GM21786 (cell line): ENCODE data around the gene RPL29.
"Not testable (repeated sequence)": the region's sequence is repeated elsewhere in the genome, so short reads cannot be mapped to it uniquely, and the experiment has no call there.

ENCODE experiments used
- ATAC-seq: cut with Tn5 transposase; IDR thresholded peaks from one replicate; pipeline ENCODE4 v1.9.1; 2021; ENCODE audit not compliant: unreplicated experiment

Gene RPL29

GRCh38 chr3:52006017-52006819 lies 10.5 kb upstream of the RPL29 start:
- ATAC-seq = no peak

DNA sequence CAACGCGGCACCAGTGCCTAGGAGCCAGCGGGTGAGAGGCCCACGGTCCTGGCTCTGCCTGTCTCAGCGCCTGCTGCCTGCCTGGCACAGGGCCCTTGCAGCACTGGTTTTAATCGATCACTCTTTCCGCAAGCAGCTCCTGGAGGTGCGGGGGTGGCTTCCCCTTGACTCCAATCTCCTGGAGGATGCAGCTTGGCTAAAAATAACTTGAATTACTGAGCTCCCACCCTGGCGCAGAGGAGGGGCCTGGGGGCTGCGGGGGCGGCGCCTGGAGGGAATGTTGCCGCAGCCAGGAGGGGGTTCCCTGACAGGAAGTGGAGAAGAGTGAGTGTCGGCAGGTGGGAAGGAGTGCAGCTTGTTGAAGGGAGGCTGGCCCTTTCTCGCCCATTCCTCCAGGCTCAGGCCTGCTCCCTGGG lies 9.9 kb upstream of the RPL29 start:
- ATAC-seq = no peak

DNA sequence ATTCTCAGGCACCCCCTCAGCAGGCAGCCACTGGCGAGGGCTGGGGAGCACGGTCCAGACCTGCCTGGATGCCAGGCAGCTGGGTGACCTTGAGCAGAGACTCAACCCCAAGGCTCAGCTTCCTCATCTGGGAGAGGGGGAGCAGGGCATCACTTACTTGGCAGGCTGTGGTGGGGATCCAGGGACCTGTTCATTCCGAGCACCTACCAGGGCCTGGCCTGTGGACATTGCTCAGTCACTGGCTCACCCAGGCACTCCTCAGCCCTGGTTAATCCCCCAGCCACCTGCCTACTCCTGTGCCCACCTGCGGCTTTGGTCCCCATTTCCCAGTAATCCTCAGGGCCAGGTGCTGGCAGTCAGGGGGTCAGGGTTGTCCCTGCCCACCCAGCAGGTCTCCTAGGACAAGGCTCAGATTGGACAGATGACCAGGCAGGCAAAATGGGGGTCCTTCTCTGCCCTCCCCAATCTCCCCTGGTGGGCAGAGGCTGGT lies 9.3 kb upstream of the RPL29 start:
- ATAC-seq = no peak

DNA sequence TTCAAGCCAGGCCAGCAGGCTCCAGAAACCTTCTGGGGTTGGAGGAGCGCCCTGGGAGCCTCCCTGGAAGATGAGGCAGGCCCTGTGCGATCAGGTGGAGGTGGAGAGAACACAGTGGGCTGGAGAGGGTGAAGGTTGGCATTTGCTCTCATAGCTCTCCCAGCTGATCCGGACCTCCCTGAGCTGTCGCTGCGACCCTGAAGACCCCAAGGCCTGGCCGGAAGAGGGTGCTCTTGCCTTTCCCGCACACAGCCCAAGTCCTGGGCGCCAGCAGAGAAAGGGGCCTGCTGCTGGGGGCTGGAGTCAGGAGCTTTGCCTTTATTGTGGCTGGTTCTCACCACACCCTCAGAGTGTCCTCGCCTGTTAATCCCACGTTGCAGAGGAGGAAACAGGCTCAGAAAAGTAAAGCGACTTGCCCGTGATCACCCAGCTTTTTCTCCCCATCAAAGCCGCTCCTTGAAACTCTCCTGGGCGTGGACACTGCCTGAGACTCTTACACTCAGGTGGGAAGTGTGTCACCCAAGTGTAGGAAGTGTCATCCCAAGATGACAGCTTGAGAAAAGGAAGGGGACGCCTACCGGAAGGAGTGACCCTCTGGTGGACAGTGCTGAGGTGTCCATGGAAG lies 8.6 kb upstream of the RPL29 start:
- no peak for ATAC-seq

DNA sequence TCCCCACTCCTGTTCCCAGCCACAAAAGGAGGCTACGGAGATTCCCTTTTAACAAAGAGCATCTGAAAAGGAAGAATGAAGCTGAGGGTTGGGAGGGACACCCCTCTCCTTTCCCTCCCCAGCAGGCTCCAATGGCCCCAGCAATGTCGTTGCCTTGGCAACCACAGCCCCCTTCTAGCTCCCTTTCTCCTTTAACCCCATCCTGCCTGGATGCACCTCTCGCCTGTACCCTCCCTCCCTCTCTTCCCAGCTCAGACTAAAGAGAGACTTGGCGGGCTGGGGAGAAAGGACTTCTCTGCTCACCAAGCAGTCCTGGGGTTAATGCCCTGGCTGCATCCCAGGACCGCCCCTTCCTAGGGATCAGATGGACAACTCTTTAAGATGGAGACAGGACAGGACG lies 7.1 kb upstream of the RPL29 start:
- ATAC-seq = no peak

DNA sequence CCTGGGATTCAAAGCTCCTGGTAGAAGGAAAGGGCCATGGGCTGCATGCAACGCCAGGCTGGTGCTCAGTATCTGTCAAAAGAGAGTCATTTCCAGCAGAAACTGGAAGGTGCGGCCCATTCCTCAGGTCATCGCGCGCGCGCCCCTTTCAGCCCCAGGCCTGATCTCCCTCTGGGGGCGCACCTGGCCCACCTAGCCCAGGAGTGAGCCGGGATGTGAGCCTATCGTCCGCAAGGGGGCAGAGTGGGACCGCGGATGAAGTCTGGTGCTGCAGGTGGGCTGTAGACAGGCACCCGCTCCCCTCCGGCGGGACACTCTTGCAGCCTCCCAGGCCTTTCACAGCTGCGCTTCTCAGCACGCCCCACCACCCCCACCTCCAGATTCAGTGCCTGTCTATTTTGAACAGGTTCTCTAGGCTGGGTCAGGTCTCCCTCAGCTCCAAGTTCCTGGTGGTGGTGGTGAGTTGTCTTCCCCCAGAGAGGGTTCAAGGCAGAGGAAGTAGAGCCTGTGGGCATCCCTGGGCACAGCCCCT lies 5.8 kb upstream of the RPL29 start:
- ATAC-seq = peak; percentile 76

- ATAC-seq = no peak
Observed at GRCh38 chr3:51999846-52000245, 4.2 kb upstream of the RPL29 start.

- ATAC-seq = no peak
Observed at GRCh38 chr3:51998774-51999173, 3.1 kb upstream of the RPL29 start.

DNA sequence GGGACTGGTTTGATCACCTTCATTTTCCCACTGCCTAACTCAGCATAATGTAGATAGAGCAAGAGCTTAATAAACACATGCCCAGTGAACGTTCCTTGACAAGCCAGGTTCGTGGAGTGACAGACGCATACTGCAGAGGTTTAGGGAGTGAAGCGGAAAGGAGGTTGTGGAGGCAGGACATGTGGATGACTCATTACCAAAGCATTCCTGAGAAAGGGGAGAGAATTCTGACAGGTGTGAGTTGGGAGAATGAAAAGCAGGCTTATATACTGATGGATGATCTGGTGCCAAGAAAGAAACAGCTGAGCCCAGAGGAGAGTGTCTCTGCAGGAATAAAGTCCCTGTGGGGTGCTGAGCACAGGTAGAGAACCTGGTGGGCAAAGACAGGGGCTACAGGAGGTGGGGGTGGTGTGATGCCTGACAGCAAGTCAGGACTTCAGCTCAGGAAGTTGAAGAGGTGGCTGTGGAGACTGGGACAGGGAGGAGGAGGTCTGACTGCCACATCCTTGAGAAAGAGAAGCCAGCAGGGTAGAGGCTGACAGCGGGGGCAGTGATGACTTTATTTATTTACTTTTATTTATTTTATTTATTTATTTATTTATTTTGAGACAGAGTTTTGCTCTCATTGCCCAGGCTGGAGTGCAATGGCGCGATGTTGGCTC lies 2.4 kb upstream of the RPL29 start:
- ATAC-seq = no peak

DNA sequence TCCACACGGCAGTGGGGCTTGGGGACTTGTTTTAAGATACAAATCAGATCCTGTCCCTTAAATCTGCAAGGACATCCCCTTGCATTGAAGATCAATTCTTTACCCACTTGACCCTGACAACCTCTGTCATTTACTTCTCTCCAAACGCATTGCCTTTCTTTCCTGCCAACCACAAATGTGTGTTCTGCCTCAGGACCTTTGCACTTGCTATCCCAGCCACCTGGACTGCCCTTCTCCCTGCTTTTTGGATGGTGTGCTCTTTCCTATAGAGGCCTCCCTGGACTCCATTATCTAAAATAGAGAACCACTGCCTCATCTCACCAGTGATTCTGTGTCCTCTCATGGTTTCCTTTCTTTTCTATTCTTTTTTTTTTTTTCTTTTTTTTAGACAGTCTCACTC lies 1.5 kb upstream of the RPL29 start:
- ATAC-seq = no peak

GRCh38 chr3:51994530-51994929 lies 1.2 kb downstream of the RPL29 start:
- no peak for ATAC-seq

DNA sequence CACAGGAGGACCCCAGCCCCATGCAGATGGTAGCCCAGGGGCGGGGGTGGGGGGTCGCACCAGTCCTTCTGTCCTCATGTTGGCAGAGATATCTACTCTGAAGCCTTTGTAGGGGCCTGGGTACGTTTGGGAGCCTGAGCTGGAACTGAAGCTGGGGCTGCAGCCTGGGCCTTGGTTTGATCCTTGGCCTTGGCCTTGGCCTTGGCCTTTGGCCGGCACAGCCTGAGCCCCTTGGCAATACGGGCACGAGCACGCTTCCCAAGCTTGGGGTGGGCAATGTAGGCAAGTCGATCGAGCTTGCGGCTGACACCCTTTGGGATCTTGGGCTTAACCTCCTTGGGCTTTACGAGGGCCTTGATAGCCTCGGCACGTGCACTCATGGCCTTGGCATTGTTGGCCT lies 2.0 kb downstream of the RPL29 start:
- ATAC-seq = not testable (repeated sequence)

DNA sequence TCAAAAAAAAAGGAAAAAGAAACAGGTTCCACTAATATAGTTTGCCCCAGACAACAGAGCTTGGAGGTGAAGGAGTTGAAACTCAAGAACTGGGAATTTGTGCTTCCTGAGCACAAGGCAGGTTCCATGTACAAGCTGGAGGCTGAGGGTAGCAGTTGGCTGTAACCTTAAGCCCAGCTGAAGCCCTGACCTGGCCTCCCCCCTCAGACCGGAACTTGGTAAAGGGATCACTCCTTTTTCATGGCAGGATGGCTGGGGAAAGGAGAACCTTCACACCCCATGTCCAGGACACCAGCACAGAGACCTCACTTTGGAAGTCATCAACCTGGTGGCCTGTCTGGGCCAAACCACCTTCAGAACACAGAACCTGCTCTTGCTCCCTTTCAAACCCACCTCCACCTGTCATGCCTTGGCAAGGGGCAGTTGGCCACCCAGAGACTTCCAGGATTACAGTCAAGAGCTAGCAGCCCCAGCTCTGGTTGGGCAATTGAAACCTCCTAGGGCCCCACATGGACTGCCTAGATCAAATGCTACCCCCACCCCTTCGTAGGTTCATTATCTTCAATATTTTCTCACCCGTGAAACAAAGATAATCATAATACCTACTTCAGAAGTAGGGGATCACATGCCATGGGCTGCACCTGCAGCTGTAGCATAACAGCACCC lies 3.5 kb downstream of the RPL29 start:
- ATAC-seq = no peak

DNA sequence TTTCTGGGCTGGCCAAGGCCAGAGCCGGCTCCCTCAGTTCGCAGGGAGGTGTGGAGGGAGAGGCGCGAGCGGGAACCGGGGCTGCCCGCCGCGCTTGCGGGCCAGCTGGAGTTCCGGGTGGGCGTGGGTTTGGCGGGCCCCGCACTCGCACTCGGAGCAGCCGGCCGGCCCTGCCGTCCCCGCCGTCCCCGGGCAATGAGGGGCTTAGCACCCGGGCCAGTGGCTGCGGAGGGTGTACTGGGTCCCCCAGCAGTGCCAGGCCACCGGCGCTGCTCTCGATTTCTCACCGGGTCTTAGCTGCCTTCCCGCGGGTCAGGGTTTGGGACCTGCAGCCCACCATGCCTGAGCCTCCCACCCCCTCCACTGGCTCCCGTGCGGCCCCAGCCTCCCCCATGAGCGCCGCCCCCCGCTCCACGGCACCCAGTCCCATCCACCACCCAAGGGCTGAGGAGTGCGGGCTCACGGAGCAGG lies 5.2 kb downstream of the RPL29 start:
- not testable (repeated sequence) for ATAC-seq

DNA sequence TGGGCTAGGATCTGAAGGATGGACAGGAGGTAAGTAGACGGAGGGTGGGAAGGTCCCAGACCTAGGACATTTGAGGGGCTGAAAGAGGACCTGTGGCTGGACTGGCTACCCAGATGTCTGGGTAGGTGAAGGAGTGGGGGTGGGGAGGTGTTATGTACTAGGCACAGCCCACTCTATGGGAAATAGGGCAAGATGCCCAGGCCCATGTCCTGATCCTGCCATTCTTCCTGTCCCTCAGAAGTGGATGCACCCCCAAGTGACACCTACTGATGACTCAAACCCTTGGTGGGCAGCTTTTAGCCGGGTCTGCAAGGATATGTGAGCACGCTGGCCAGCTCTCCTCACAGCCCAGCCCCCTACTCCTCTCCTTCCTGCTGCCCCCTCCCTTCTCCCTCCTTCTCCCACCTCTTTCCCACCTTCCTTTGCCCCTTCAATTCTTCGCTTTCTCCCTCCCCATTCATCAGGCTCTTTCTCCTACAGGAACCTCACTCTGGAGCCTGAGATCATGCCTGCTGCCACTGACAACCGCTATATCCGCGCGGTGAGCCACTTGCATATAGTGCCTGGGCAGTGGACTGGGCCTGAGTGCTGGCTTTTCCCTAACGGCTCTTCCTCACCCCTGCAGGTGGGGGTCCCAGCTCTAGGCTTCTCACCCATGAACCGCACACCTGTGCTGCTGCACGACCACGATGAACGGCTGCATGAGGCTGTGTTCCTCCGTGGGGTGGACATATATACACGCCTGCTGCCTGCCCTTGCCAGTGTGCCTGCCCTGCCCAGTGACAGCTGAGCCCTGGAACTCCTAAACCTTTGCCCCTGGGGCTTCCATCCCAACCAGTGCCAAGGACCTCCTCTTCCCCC lies 7.2 kb downstream of the RPL29 start:
- ATAC-seq = no peak

GRCh38 chr3:51987568-51987967 lies 8.1 kb downstream of the RPL29 start:
- no peak for ATAC-seq

DNA sequence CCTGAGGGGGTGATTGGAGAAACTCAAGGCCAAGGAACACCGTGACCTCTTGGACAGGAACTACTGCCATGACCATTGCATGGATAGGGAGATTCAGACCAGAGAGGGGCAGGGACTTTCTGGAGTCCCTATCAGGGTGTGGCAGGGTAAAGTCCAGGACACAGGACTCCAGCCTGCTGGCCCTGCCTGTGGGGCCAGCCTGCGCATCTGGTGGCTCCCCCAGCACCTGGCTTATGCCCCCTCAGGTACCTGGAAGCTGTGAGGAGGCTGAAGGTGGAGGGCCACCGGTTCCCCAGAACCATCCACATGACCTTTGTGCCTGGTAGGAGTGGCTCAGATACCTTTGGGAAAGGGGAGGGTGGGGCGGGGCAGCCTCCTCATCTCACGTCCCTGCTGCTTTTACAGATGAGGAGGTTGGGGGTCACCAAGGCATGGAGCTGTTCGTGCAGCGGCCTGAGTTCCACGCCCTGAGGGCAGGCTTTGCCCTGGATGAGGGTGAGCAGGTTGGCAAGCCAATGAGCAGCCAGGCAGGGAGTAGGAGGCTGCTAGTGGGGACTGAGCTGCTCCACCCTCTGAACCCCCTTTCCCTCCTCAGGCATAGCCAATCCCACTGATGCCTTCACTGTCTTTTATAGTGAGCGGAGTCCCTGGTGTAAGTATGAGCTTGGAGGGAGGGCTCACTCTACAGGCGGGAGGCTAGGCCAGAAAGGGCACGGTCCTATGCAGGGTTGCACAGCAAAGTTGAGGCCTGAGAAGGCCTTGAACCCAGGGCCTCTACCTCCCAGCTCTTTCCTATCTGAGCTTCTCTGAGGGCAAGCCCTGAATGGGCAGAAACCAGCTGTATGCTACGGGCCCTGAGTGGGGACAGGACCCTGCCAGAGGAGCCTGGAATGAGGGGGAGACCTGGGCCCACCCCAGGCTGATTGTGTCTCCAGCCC lies 9.4 kb downstream of the RPL29 start:
- ATAC-seq = no peak

DNA sequence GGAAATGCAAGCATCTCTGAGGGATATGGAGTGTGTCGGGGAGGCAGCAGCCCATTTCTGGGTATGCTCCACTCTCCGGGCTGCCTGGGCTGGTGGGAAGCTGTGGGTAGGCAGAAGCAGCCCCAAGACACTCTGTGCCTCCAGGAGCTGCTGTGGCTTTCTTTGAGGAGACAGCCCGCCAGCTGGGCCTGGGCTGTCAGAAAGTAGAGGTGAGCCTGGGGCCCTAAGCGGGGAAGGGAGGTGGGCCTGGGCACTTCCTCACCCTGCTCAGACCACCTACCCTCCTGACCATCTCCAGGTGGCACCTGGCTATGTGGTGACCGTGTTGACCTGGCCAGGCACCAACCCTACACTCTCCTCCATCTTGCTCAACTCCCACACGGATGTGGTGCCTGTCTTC lies 10.6 kb downstream of the RPL29 start:
- no peak for ATAC-seq

DNA sequence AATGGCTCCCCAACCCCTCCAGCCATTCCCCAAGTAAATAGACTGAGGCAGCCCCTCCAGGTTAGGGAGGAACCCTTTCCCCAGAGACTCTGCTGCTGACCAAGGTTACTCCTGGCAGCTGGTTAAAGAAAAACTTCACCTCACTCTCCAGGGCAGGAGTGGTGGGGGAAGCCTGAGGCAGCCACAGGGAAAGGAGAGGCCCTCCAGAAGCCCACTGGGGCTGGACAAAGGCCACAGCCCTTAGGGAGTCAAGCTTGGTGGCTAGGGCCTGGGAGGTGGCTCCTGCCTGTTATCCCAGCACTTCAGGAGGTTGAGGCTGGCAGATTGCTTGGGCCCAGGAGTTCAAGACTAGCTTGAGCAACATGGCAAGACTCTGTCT lies 11.4 kb downstream of the RPL29 start:
- ATAC-seq = no peak
